Mesendoderm (in vitro differentiated cells): Measurements from ENCODE around the gene PRKAR1A.
"Not testable (repeated sequence)": the region's sequence is repeated elsewhere in the genome, so short reads cannot be mapped to it uniquely, and the experiment has no call there.

ENCODE experiments used
- DNase-seq: peaks from one replicate; pipeline ENCODE4 v3.0.0; 2013
- H2AK5ac ChIP-seq: 2 replicates; pipeline ENCODE4 v1.6.1; 2013; ENCODE audit warnings: low read length, inconsistent platforms
- H2BK120ac ChIP-seq: 2 replicates; pipeline ENCODE4 v1.6.1; 2013; ENCODE audit warnings: low read depth, mild to moderate bottlenecking, low read length, moderate library complexity, mixed read lengths
- H2BK15ac ChIP-seq: replicated peaks from 2 replicates; pipeline ENCODE4 v1.6.1; 2013; ENCODE audit warnings: low read depth, mild to moderate bottlenecking, moderate library complexity
- H2BK5ac ChIP-seq: 2 replicates; pipeline ENCODE4 v1.6.1; 2013; ENCODE audit warnings: low read length, inconsistent platforms
- H3K18ac ChIP-seq: 2 replicates; pipeline ENCODE4 v1.6.1; 2013; ENCODE audit warnings: mild to moderate bottlenecking, low read length, mixed read lengths
- H3K23ac ChIP-seq: one replicate; pipeline ENCODE4 v1.6.1; 2013; ENCODE audit warnings: low read length
- H3K27ac ChIP-seq: 2 replicates; pipeline ENCODE4 v1.5.1; 2013; ENCODE audit warnings: low read depth, mild to moderate bottlenecking, inconsistent platforms, low read length, moderate library complexity
- H3K27me3 ChIP-seq: 2 replicates; pipeline ENCODE4 v1.6.1; 2013; ENCODE audit warnings: low read length, control low read depth, mild to moderate bottlenecking, inconsistent platforms; ENCODE audit not compliant: insufficient read depth, poor library complexity
- H3K36me3 ChIP-seq: 2 replicates; pipeline ENCODE4 v1.6.1; 2013; ENCODE audit warnings: low read length, inconsistent platforms; ENCODE audit not compliant: control insufficient read depth, insufficient read depth
- H3K4ac ChIP-seq: one replicate; pipeline ENCODE4 v1.6.1; 2013; ENCODE audit warnings: low read depth, mild to moderate bottlenecking, low read length, moderate library complexity
- H3K4me1 ChIP-seq: 2 replicates; pipeline ENCODE4 v1.6.1; 2013; ENCODE audit warnings: low read depth, low read length, inconsistent platforms; ENCODE audit not compliant: control insufficient read depth
- H3K4me2 ChIP-seq: 2 replicates; pipeline ENCODE4 v1.6.1; 2013; ENCODE audit warnings: low read length
- H3K4me3 ChIP-seq: 2 replicates; pipeline ENCODE4 v1.5.1; 2013; ENCODE audit warnings: mild to moderate bottlenecking, low read length
- H3K56ac ChIP-seq: one replicate; pipeline ENCODE4 v1.6.1; 2013; ENCODE audit warnings: low read length
- H3K79me1 ChIP-seq: 2 replicates; pipeline ENCODE4 v1.6.1; 2013; ENCODE audit warnings: low read length, inconsistent platforms
- H3K79me2 ChIP-seq: 2 replicates; pipeline ENCODE4 v1.6.1; 2013; ENCODE audit warnings: mild to moderate bottlenecking, low read length; ENCODE audit not compliant: control insufficient read depth, insufficient read depth
- H3K9ac ChIP-seq: 2 replicates; pipeline ENCODE4 v1.6.1; 2013; ENCODE audit warnings: low read length, inconsistent platforms
- H4K5ac ChIP-seq: one replicate; pipeline ENCODE4 v1.6.1; 2013; ENCODE audit warnings: low read length
- H4K8ac ChIP-seq: one replicate; pipeline ENCODE4 v1.6.1; 2013; ENCODE audit warnings: low read depth, mild to moderate bottlenecking, control low read depth, low read length, moderate library complexity
- WGBS: extraction: QIAGEN DNeasy Blood & Tissue Kit; methylation state at CpG from one replicate; pipeline ENCODE4 v1.1.7; 2013; ENCODE audit warnings: low lambda C conversion rate, missing lambda C conversion rate; ENCODE audit not compliant: insufficient coverage; ENCODE audit errors: extremely low coverage; 5-methylcytosine and 5-hydroxymethylcytosine counted together

The PRKAR1A gene

GRCh38 chr17:68578236-68578635 is 66.0 kb downstream of the PRKAR1A start:
- H4K5ac ChIP-seq = no peak overlapping the region
- H2AK5ac ChIP-seq = no peak overlapping the region
- H2BK15ac ChIP-seq = no peak overlapping the region
- no peak overlapping the region for H3K4ac ChIP-seq
- H3K4me2 ChIP-seq = no peak overlapping the region
- H2BK5ac ChIP-seq = no peak overlapping the region
- H3K27ac ChIP-seq = no peak overlapping the region
- no CpG with 5 or more reads among the region's 3 CpGs for WGBS
- H3K27me3 ChIP-seq = no peaks in the 10 kb centered on the region
- no peak overlapping the region for H2BK120ac ChIP-seq
- no peaks in the 10 kb centered on the region for H3K4me1 ChIP-seq
- H3K79me2 ChIP-seq = peaks cover 2% of the 10 kb centered on the region
- H3K4me3 ChIP-seq = no peak overlapping the region
- no peak for DNase-seq
- H3K18ac ChIP-seq = no peak overlapping the region
- no peaks in the 10 kb centered on the region for H3K79me1 ChIP-seq
- H3K9ac ChIP-seq = no peak overlapping the region
- H3K36me3 ChIP-seq = no peaks in the 10 kb centered on the region
- no peak overlapping the region for H4K8ac ChIP-seq
- no peak overlapping the region for H3K23ac ChIP-seq
- no peak overlapping the region for H3K56ac ChIP-seq

- no peaks in the 10 kb centered on the region for H3K79me1 ChIP-seq
- no peak for DNase-seq
- H3K18ac ChIP-seq = no peak overlapping the region
- no peak overlapping the region for H2BK5ac ChIP-seq
- no peak overlapping the region for H4K5ac ChIP-seq
- no peak overlapping the region for H2BK15ac ChIP-seq
- H3K4me3 ChIP-seq = no peak overlapping the region
- H3K56ac ChIP-seq = no peak overlapping the region
- no peak overlapping the region for H3K9ac ChIP-seq
- H3K4me1 ChIP-seq = no peaks in the 10 kb centered on the region
- no peak overlapping the region for H4K8ac ChIP-seq
- no peak overlapping the region for H2BK120ac ChIP-seq
- H3K36me3 ChIP-seq = no peaks in the 10 kb centered on the region
- no peak overlapping the region for H2AK5ac ChIP-seq
- H3K27me3 ChIP-seq = no peaks in the 10 kb centered on the region
- no peak overlapping the region for H3K4ac ChIP-seq
- no peak overlapping the region for H3K23ac ChIP-seq
- no peak overlapping the region for H3K27ac ChIP-seq
- no CpG with 5 or more reads among the region's 8 CpGs for WGBS
- no peak overlapping the region for H3K4me2 ChIP-seq
- H3K79me2 ChIP-seq = peaks cover 2% of the 10 kb centered on the region
These were observed 67.1 kb downstream of the PRKAR1A start for GRCh38 chr17:68579194-68579927.

GRCh38 chr17:68580236-68580770 is 68.1 kb downstream of the PRKAR1A start:
- WGBS = no CpG with 5 or more reads among the region's 6 CpGs
- Histone ChIP-seq H3K79me1 (no peaks in the 10 kb centered on the region), H2BK5ac (no peak overlapping the region), H3K27me3 (no peaks in the 10 kb centered on the region), H3K4me2 (no peak overlapping the region), H2AK5ac (no peak overlapping the region), H4K8ac (no peak overlapping the region), H3K27ac (no peak overlapping the region), H3K4ac (no peak overlapping the region), H3K23ac (no peak overlapping the region), H2BK15ac (no peak overlapping the region), H4K5ac (no peak overlapping the region), H3K4me3 (no peak overlapping the region), H2BK120ac (no peak overlapping the region), H3K4me1 (no peaks in the 10 kb centered on the region), H3K36me3 (no peaks in the 10 kb centered on the region), H3K56ac (no peak overlapping the region), H3K18ac (no peak overlapping the region), H3K79me2 (peaks cover 2% of the 10 kb centered on the region), H3K9ac (no peak overlapping the region)
- DNase-seq = no peak

GRCh38 chr17:68581863-68582645 is 69.8 kb downstream of the PRKAR1A start:
- Histone ChIP-seq H2AK5ac (no peak overlapping the region), H3K23ac (no peak overlapping the region), H3K56ac (no peak overlapping the region), H3K4me1 (no peaks in the 10 kb centered on the region), H3K9ac (no peak overlapping the region), H2BK15ac (no peak overlapping the region), H3K4me3 (no peak overlapping the region), H4K5ac (no peak overlapping the region), H2BK5ac (no peak overlapping the region), H2BK120ac (no peak overlapping the region), H3K79me2 (peaks cover 2% of the 10 kb centered on the region), H3K4ac (no peak overlapping the region), H3K27ac (no peak overlapping the region), H3K79me1 (no peaks in the 10 kb centered on the region), H3K27me3 (no peaks in the 10 kb centered on the region), H3K36me3 (no peaks in the 10 kb centered on the region), H4K8ac (no peak overlapping the region), H3K18ac (no peak overlapping the region), H3K4me2 (no peak overlapping the region)
- WGBS = no CpG with 5 or more reads among the region's 9 CpGs
- no peak for DNase-seq

GRCh38 chr17:68582867-68583266 is 70.6 kb downstream of the PRKAR1A start:
- not testable (repeated sequence) for H2BK15ac ChIP-seq, H3K27ac ChIP-seq, H3K36me3 ChIP-seq, H3K79me2 ChIP-seq, H3K27me3 ChIP-seq, H3K4me2 ChIP-seq, H3K4ac ChIP-seq, H3K79me1 ChIP-seq, H4K8ac ChIP-seq, H3K9ac ChIP-seq, H3K56ac ChIP-seq, H3K18ac ChIP-seq, H4K5ac ChIP-seq, DNase-seq, H3K23ac ChIP-seq, H2AK5ac ChIP-seq, H3K4me3 ChIP-seq, H2BK5ac ChIP-seq, H3K4me1 ChIP-seq, H2BK120ac ChIP-seq
- WGBS = no CpG with 5 or more reads among the region's 6 CpGs
